NCI-H460 (cell line): Measurements from ENCODE around the gene PRSS21. TPM values are rescaled to one million over a fixed set of nuclear protein-coding genes. Genes with fewer than 3 reads are reported as not detected.

Source experiments
- DNase-seq: peaks from one replicate; pipeline ENCODE4 v3.0.0-alpha.2; 2016; ENCODE audit warnings: low read depth; ENCODE audit errors: extremely low read depth
- total RNA-seq: library from RNA; depleted of rRNA; stranded (reverse); fragments of >200 nt; shearing (Covaris generic); gene quantifications from 2 replicates; pipeline ENCODE4 v1.2.3, GENCODE V29; 2014

The PRSS21 gene
- total RNA-seq, 1 experiment from 2014 or later: not detected

- DNase-seq: no peak
Observed at GRCh38 chr16:2822496-2822895, 5.5 kb downstream of the PRSS21 start.

GRCh38 chr16:2824626-2825025 is 7.6 kb downstream of the PRSS21 start:
- no peak for DNase-seq

GRCh38 chr16:2825049-2825742 is 8.2 kb downstream of the PRSS21 start:
- no peak for DNase-seq

GRCh38 chr16:2825906-2826305 is 8.9 kb downstream of the PRSS21 start:
- DNase-seq: no peak

GRCh38 chr16:2826591-2827373 is 9.7 kb downstream of the PRSS21 start:
- no peak for DNase-seq

GRCh38 chr16:2827374-2827791 is 10.3 kb downstream of the PRSS21 start:
- DNase-seq: no peak

GRCh38 chr16:2827831-2828520 is 10.9 kb downstream of the PRSS21 start:
- DNase-seq: no peak

- DNase-seq: no peak
Observed at GRCh38 chr16:2828521-2828840, 11.4 kb downstream of the PRSS21 start.

GRCh38 chr16:2828876-2829430 is 11.9 kb downstream of the PRSS21 start:
- DNase-seq: no peak

GRCh38 chr16:2829501-2830354 is 12.7 kb downstream of the PRSS21 start, which contains the start of gene ZG16B:
TSS of gene ZG16B (plus strand) at chr16:2830303. CDS start at chr16:2830442, 139 bp downstream.
- peak; percentile 37 for DNase-seq

- no peak for DNase-seq
Observed at GRCh38 chr16:2830355-2830695, 13.3 kb downstream of the PRSS21 start.

- DNase-seq: no peak
Observed at GRCh38 chr16:2831203-2831602, 14.2 kb downstream of the PRSS21 start.

GRCh38 chr16:2833776-2834175 is 16.7 kb downstream of the PRSS21 start:
- DNase-seq: no peak

GRCh38 chr16:2834968-2835367 is 17.9 kb downstream of the PRSS21 start:
- no peak for DNase-seq

- no peak for DNase-seq
Observed at GRCh38 chr16:2835638-2836493, 18.8 kb downstream of the PRSS21 start.

GRCh38 chr16:2836646-2837508 is 19.8 kb downstream of the PRSS21 start:
- no peak for DNase-seq

GRCh38 chr16:2838928-2839327 is 21.9 kb downstream of the PRSS21 start:
- peak; percentile 41 for DNase-seq

- DNase-seq: no peak
Observed at GRCh38 chr16:2839650-2840450, 22.8 kb downstream of the PRSS21 start.
